Measurements from ENCODE around the gene DAD1. TPM values are rescaled to one million over a fixed set of nuclear protein-coding genes. Genes with fewer than 3 reads are reported as not detected.

DAD1 gene
- total RNA-seq, 4 donors from 2014 or later = 123 to 228 (median 171) TPM

GRCh38 chr14:22518073-22518472 lies 71.0 kb downstream of the DAD1 start:
- 60% methylated on average over 1 of the region's 2 CpGs; no CpG with 5 or more reads in 1 of the 2 donors for WGBS, 2 donors (ENCODE audit: low coverage in 1 of 2)
- TF ChIP-seq POLR2A (IDR thresholded peaks at IDR 0.05) (no peak), POLR2AphosphoS5 (IDR thresholded peaks at IDR 0.05) (no peak), CTCF (IDR thresholded peaks at IDR 0.05) (no peak), EP300 (IDR thresholded peaks at IDR 0.05) (no peak)
- no peak overlapping the region for H3K27ac ChIP-seq

GRCh38 chr14:22517117-22517720 lies 71.8 kb downstream of the DAD1 start:
- no peak for ATAC-seq

More at GRCh38 chr14:22518073-22518472, 71.0 kb downstream of the DAD1 start:
- H3K36me3 ChIP-seq = no peaks in the 10 kb centered on the region
- peaks cover 3 to 36% (median 23%) of the 10 kb centered on the region in 3 donors for H3K4me1 ChIP-seq
- H3K27me3 ChIP-seq = peaks cover 3% of the 10 kb centered on the region
- no peaks in the 10 kb centered on the region for H3K9me3 ChIP-seq
- no peak overlapping the region for H3K4me3 ChIP-seq
- ATAC-seq = no peak

DNA sequence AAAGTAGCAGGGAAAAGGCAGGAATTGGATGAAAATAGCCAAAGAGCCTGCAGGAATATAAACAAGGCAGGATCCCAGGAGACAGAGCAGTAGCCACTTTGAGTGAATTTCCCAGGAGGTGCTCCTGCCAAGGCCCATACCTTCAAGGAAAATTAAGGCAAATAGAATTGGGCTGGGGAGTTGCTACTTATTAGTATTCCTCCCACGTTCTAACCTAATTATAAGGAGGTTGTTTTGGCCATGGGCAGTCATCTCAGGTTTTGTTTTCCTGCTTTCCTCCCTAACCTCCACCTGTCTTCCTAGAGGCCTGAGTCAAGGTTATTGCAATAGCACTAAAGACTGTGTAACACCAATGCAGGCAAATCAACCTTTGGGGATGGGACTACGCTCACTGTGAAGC lies 73.1 kb downstream of the DAD1 start:
- H3K4me1 ChIP-seq = peaks cover 7 to 51% (median 29%) of the 10 kb centered on the region in 3 donors
- 63 to 67% methylated on average over 1 to 2 of the region's 2 CpGs for WGBS, 2 donors (ENCODE audit: low coverage in 1 of 2)
- no peaks in the 10 kb centered on the region for H3K36me3 ChIP-seq
- H3K4me3 ChIP-seq = no peak overlapping the region
- H3K27me3 ChIP-seq = peaks cover 3% of the 10 kb centered on the region
- H3K9me3 ChIP-seq = no peaks in the 10 kb centered on the region
- peak overlapping the region in 2 of 4 donors; percentile 8 to 13 for H3K27ac ChIP-seq
- TF ChIP-seq CTCF (IDR thresholded peaks at IDR 0.05) (no peak), POLR2A (IDR thresholded peaks at IDR 0.05) (no peak)
- no peak for ATAC-seq

More at GRCh38 chr14:22517117-22517720, 71.8 kb downstream of the DAD1 start:
- Histone ChIP-seq H3K36me3 (no peaks in the 10 kb centered on the region), H3K4me3 (no peak overlapping the region), H3K27ac (no peak overlapping the region), H3K4me1 (peaks cover 7 to 44% (median 29%) of the 10 kb centered on the region in 3 donors), H3K9me3 (no peaks in the 10 kb centered on the region), H3K27me3 (peaks cover 3% of the 10 kb centered on the region)
- WGBS, 2 donors (ENCODE audit: low coverage in 1 of 2) = 75 to 88% methylated on average over 3 to 6 of the region's 7 CpGs
- TF ChIP-seq EP300 (IDR thresholded peaks at IDR 0.05) (no peak), POLR2AphosphoS5 (IDR thresholded peaks at IDR 0.05) (no peak), POLR2A (IDR thresholded peaks at IDR 0.05) (no peak), CTCF (IDR thresholded peaks at IDR 0.05) (no peak)

Small RNA genes lying within 50 kb of the gene (small RNA-seq; reads per million reads assigned to genes)
- gene TRAJ1 = 0 reads per million in 4 donors
- gene TRAJ10 = 0 reads per million in 4 donors
- gene TRAJ11 = 0 reads per million in 4 donors
- gene TRAJ12 = 0 reads per million in 4 donors
- gene TRAJ13 = 0 reads per million in 4 donors
- gene TRAJ14 = 0 reads per million in 4 donors
- gene TRAJ16 = 0 reads per million in 4 donors
- gene TRAJ17 = 0 reads per million in 4 donors
- 0 reads per million in 4 donors for gene TRAJ18
- 0 reads per million in 4 donors for gene TRAJ19
- 0 reads per million in 4 donors for gene TRAJ2
- gene TRAJ20 = 0 reads per million in 4 donors
- gene TRAJ21 = 0 reads per million in 4 donors
- gene TRAJ22 = 0 reads per million in 4 donors
- gene TRAJ23 = 0 reads per million in 4 donors
- gene TRAJ24 = 0 reads per million in 4 donors
- 0 reads per million in 4 donors for gene TRAJ25
- gene TRAJ26 = 0 reads per million in 4 donors
- gene TRAJ27 = 0 reads per million in 4 donors
- gene TRAJ28 = 0 reads per million in 4 donors
- gene TRAJ3 = 0 reads per million in 4 donors
- gene TRAJ4 = 0 reads per million in 4 donors
- gene TRAJ5 = 0 reads per million in 4 donors
- 0 reads per million in 4 donors for gene TRAJ6
- gene TRAJ7 = 0 reads per million in 4 donors
- 0 reads per million in 4 donors for gene TRAJ8
- gene TRAJ9 = 0 reads per million in 4 donors

Other genes starting within 250 kb of the DAD1 start
- 10 to 100 TPM; 23.8 to 42.0 (median 31.0) TPM for gene ABHD4, start 9.1 kb upstream of the DAD1 start, total RNA-seq
- under 1 TPM in 1 of 4 donors, not detected in 3; 0.12 TPM for gene OR6J1, start 55.1 kb upstream of the DAD1 start, total RNA-seq
- gene OXA1L, start 177.5 kb upstream of the DAD1 start, total RNA-seq = 10 to 100 TPM; 47.1 to 89.0 (median 72.7) TPM
- gene SLC7A7, start 226.2 kb upstream of the DAD1 start, total RNA-seq = 10 to 100 TPM in 3 of 4 donors, 1 to 10 TPM in 1; 8.1 to 36.6 (median 23.4) TPM
- 10 to 100 TPM; 24.4 to 65.0 (median 35.0) TPM for gene MRPL52, start 240.7 kb upstream of the DAD1 start, total RNA-seq
- gene MMP14, start 247.4 kb upstream of the DAD1 start, total RNA-seq = 100 to 1,000 TPM; 114 to 127 (median 123) TPM

Data from gastroesophageal sphincter (tissue), 4 donors.